Measurements from ENCODE around the gene MAPK8. TPM values are rescaled to one million over a fixed set of nuclear protein-coding genes. Genes with fewer than 3 reads are reported as not detected.

The MAPK8 gene
- total RNA-seq, 1 donor from 2014 or later = 7.7 TPM

DNA sequence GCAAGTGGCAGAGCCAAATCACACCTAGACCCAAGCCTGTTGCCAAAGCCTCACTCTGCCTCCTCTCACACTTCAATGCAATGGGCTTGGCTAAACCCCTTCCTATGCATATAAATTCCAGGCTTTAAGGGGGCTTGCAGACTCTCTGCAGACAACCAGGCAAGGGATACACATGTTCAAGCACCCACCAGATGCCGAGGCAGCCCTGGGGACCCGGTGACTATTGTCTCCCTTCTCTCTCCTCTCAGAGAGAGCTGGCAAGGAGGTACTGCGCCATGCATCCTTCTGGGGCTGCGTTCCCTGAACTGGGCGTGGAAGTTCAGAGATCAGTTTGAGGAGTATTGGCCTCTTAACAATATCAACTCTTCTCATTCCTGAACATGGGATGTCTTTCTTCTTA, 167.2 kb downstream of the MAPK8 start:
- intact Hi-C loops (cut with DNase I) = no loop called here
- H3K27ac ChIP-seq = no peak overlapping the region
- H3K27me3 ChIP-seq = no peaks in the 10 kb centered on the region
- H3K36me3 ChIP-seq = no peaks in the 10 kb centered on the region
- no peaks in the 10 kb centered on the region for H3K4me1 ChIP-seq
- no peak for DNase-seq (ENCODE audit: low spot score in 2 of 2)
- TF ChIP-seq, protein P1, sequence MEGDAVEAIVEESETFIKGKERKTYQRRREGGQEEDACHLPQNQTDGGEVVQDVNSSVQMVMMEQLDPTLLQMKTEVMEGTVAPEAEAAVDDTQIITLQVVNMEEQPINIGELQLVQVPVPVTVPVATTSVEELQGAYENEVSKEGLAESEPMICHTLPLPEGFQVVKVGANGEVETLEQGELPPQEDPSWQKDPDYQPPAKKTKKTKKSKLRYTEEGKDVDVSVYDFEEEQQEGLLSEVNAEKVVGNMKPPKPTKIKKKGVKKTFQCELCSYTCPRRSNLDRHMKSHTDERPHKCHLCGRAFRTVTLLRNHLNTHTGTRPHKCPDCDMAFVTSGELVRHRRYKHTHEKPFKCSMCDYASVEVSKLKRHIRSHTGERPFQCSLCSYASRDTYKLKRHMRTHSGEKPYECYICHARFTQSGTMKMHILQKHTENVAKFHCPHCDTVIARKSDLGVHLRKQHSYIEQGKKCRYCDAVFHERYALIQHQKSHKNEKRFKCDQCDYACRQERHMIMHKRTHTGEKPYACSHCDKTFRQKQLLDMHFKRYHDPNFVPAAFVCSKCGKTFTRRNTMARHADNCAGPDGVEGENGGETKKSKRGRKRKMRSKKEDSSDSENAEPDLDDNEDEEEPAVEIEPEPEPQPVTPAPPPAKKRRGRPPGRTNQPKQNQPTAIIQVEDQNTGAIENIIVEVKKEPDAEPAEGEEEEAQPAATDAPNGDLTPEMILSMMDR (IDR thresholded peaks at IDR 0.05) = no peak
- no peak overlapping the region for H3K4me3 ChIP-seq
- H3K9me3 ChIP-seq = no peaks in the 10 kb centered on the region

DNA sequence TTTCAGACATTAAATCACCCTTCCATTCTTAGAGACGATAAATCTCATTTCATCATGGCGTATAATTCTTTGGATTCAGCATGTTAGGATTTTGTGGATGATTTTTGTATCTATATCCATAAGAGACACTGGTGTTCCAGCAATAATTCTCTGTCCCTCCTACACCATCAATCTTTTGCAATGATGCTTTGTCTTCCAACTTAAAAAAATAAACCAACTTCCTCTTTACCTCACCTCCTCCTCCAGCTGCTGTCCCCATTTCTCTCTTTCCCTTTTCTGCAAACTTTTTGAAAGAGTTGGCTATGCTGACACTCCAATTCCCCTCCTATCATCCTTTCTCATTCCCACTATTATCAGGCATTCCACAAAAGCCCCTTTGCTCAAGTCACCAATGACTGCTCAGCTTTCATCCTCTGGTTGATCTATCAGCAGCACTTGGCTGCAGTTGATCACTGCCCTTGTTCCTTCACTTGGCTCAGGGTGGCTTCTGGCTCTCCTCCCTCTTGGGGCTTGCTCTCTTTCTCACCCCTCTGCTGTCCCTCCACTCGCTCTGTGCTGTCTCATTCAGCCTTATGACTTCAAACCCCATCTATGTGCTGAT, 168.4 kb downstream of the MAPK8 start:
- no peaks in the 10 kb centered on the region for H3K9me3 ChIP-seq
- no peak overlapping the region for H3K27ac ChIP-seq
- intact Hi-C loops (cut with DNase I) = no loop called here
- no peaks in the 10 kb centered on the region for H3K36me3 ChIP-seq
- TF ChIP-seq, protein P1 (IDR thresholded peaks at IDR 0.05) = no peak
- H3K4me1 ChIP-seq = no peaks in the 10 kb centered on the region
- DNase-seq (ENCODE audit: low spot score in 2 of 2) = peak in 1 of 2 donors; percentile 46
- H3K4me3 ChIP-seq = no peak overlapping the region
- no peaks in the 10 kb centered on the region for H3K27me3 ChIP-seq

DNA sequence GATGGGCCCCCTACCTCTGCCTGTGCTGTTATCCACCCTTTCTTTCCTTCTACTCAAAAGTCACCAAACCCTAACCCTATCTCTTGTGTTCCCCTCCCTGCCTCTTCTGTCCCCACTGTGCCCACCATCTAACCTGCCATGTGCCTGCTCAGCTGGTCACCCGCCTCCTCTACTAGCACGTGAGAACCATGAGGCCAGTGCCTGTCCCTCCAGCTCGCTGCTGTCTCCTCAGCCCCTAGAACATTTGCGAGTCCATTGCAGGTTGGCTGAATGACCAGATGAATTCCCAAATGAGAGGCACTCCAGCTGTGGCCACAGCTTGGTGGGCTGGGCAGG, 169.4 kb downstream of the MAPK8 start:
- H3K4me3 ChIP-seq = no peak overlapping the region
- no peak overlapping the region for H3K27ac ChIP-seq
- intact Hi-C loops (cut with DNase I) = no loop called here
- no peaks in the 10 kb centered on the region for H3K36me3 ChIP-seq
- no peaks in the 10 kb centered on the region for H3K4me1 ChIP-seq
- H3K27me3 ChIP-seq = no peaks in the 10 kb centered on the region
- H3K9me3 ChIP-seq = no peaks in the 10 kb centered on the region
- peak in 1 of 2 donors; percentile 15 for DNase-seq (ENCODE audit: low spot score in 2 of 2)
- TF ChIP-seq, protein P1 (IDR thresholded peaks at IDR 0.05) = no peak

DNA sequence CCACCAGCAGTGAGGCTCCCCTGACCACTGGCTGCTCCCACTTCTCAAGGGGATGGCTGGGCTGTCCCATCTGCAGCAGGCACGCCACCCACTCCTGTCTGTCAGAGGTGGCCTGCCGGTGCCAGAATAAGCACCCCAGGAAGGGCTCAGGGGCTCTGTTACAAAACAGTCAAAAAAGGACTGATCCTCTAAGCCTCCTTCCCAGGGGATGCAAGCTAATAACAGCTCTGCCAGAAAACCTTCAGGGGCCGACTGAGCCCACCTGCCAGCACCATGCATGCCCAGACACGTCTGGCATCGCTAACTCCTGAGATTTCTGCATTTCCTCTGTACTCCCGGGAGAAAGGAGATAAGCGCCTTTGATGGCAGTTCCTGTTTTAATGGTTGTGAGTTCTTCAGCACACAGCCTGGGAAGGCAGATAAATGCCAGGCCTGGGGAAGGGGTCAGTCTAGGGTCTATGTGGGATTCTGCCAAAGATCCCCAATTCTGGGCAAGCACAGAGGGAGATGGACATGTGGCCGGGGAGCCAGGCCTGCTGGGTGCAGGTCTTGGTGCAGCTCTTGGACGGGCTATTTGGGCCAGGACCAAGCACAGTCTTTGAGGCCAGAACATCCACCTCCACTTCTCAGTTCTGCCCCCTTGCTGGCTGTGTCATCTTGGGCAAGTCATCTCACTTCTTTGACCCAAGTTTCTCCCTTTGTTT, 170.0 kb downstream of the MAPK8 start:
- Histone ChIP-seq H3K27ac (no peak overlapping the region), H3K4me1 (no peaks in the 10 kb centered on the region), H3K4me3 (no peak overlapping the region), H3K36me3 (no peaks in the 10 kb centered on the region), H3K27me3 (no peaks in the 10 kb centered on the region), H3K9me3 (no peaks in the 10 kb centered on the region)
- peak in 1 of 2 donors; percentile 51 for DNase-seq (ENCODE audit: low spot score in 2 of 2)
- intact Hi-C loops (cut with DNase I) = no loop called here
- TF ChIP-seq, protein P1 (IDR thresholded peaks at IDR 0.05) = no peak

DNA sequence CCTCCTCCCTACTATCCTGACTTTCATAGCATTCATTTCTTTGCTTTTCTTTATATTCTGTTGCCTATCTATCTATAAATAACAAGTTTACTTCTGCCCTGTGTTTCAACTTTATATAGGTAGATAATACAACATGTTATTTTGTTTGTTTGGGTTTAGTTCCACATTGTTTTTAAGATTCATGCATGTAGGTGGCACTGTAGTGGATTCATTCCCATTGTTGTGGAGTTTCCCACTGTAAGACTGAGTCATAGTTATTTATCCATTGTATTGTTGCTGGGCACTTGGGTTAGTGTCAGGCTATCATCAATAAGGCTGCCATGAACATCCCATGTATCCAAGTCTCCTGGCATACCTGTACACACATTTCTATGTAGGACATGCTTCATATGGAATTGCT, 170.7 kb downstream of the MAPK8 start:
- Histone ChIP-seq H3K27ac (no peak overlapping the region), H3K4me1 (no peaks in the 10 kb centered on the region), H3K36me3 (no peaks in the 10 kb centered on the region), H3K9me3 (no peaks in the 10 kb centered on the region), H3K4me3 (no peak overlapping the region), H3K27me3 (no peaks in the 10 kb centered on the region)
- no peak for DNase-seq (ENCODE audit: low spot score in 2 of 2)
- TF ChIP-seq, protein P1 (IDR thresholded peaks at IDR 0.05) = no peak
- intact Hi-C loops (cut with DNase I) = no loop called here

Measured in ascending aorta (tissue), 2 donors.